Adrenal gland (tissue), 12 donors: ENCODE results near the gene M1AP. TPM values are rescaled to one million over a fixed set of nuclear protein-coding genes. Genes with fewer than 3 reads are reported as not detected.

ENCODE experiments used
- DNase-seq, 7 donors: peaks; one replicate each; pipeline ENCODE4 v3.0.0-alpha.2; 2019 to 2020
- H3K27ac ChIP-seq, 5 donors: fragments of 200-600 bp; sonication (generic) in 4 of 5; 1 replicate in 3 of 5; 2 replicates in 2 of 5; pipeline versions ENCODE4 v1.5.1 to v1.8.0; 2016 to 2020; ENCODE audit warnings: mild to moderate bottlenecking in 1 of 5
- H3K27me3 ChIP-seq: fragments of 200-600 bp; 2 replicates; pipeline ENCODE4 v1.8.0; 2021
- H3K36me3 ChIP-seq, 2 donors: fragments of 200-600 bp; replicated peaks in 1 of 2; 1 replicate in 1 of 2; 2 replicates in 1 of 2; pipeline versions ENCODE4 v1.5.1 to v1.8.0; 2018 to 2022
- H3K4me1 ChIP-seq, 2 donors: fragments of 200-600 bp; replicated peaks in 1 of 2; 1 replicate in 1 of 2; 2 replicates in 1 of 2; pipeline versions ENCODE4 v1.5.1 to v1.8.0; 2018 to 2021
- H3K4me3 ChIP-seq, 4 donors: fragments of 200-600 bp; sonication (generic) in 3 of 4; one replicate each; pipeline ENCODE4 v1.5.1; 2016 to 2018
- H3K9me3 ChIP-seq, 3 donors: fragments of 200-600 bp; sonication (generic) in 1 of 3; replicated peaks in 1 of 3; 1 replicate in 2 of 3; 2 replicates in 1 of 3; pipeline versions ENCODE4 v1.5.1 to v1.8.0; 2016 to 2021
- POLR2A ChIP-seq, 2 donors: fragments of 450-650 bp; IDR thresholded peaks; one replicate each; pipeline ENCODE4 v1.6.1; 2017; ENCODE audit warnings: antibody characterized with exemption in 2 of 2, mild to moderate bottlenecking in 2 of 2, moderate library complexity in 1 of 2
- WGBS, 4 donors: extraction: QIAGEN DNeasy Blood & Tissue Kit in 2 of 4; methylation state at CpG; one replicate each; pipeline versions ENCODE4 v1.1.5 to v1.1.7; 2013 to 2017; 5-methylcytosine and 5-hydroxymethylcytosine counted together
- intact Hi-C, 2 donors: fragments of 100-400 bp; cut with DNase I; formaldehyde crosslinking; loops; one replicate each; pipeline versions ENCODE4 v1.14.1 to v1.15.0; 2022 to 2023
- polyA plus RNA-seq, 3 donors: library from polyadenylated mRNA; stranded (reverse); fragments of 200-250 nt in 2 of 3; fragments of 350-450 nt in 1 of 3; fragmentation: Illumina TruSeq in 1 of 3; extraction: RNeasy Lipid Tissue Mini Kit (QIAGEN cat#74804) in 1 of 3; gene quantifications; one replicate each; pipeline ENCODE4 v1.2.3, GENCODE V29; 2013 to 2014
- total RNA-seq, 9 donors: library from RNA; depleted of rRNA in 4 of 9; stranded (reverse); fragments of >200 nt in 4 of 9; fragments of 120-200 nt in 1 of 9; fragmentation: NEBNext Ultra II Directional in 1 of 9; extraction: Animal tissue kit (Norgen Biotek cat#: 25700) in 1 of 9; gene quantifications; one replicate each; pipeline versions ENCODE4 v1.1.0 to v1.2.4, GENCODE V29; 2013 to 2023
- TF ChIP-seq, protein P1 (sequence below), 6 experiments: fragments of 450-650 bp in 4 of 6; fragments of 200-600 bp in 2 of 6; sonication (generic) in 1 of 6; IDR thresholded peaks; 1 replicate in 5 of 6; 2 replicates in 1 of 6; pipeline versions ENCODE4 v1.5.1 to v1.8.0; 2016 to 2021; ENCODE audit warnings: antibody characterized with exemption in 6 of 6, mild to moderate bottlenecking in 2 of 6, moderate library complexity in 1 of 6
- donor health status: healthy with polysubstance abuse.
- donor health status: Bipolar disorder and iron deficiency.
- donor health status: DM: yes; HTN: yes; CAD: no.
- donor health status: DM: no; HTN: no; CAD: no.
- donor health status: DM: no; HTN: no; CAD: no.
- donor health status: DM: yes; HTN: yes; CAD: no.

Gene M1AP
- total and polyA plus RNA-seq, 12 donors = 0.47 to 2.2 (median 0.84) TPM; not detected in 1

DNA sequence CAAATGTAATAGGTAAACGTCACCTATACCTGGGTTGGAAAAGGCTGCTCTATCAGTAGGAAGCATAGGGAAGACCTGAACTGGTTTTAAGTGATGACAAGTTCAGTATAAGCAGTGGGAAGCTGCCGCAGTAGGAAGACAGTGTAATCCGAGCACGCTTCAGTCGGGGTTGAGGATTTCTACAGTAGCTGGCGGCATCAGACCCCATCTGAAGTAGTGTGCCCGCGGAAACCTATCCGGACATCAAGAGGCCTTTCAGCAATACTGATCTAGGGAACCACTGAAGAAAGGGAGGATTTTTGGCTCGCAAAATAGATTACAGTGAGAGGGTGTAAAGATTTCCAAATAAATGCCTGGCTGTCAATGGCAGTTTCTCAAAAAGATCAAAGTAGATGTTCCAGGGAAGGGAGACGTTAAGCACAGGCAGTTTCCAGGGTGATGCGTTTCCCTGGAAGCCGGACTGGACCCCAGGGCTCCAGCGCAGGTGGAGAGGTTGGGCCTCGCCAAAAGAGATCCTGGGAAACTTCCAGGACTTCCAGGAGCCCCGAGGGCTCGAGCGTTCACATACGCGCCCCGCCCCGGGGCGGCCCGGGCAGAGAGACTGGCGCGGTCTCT, 99.7 kb downstream of the M1AP start:
- DNase-seq = peak in 1 of 7 donors; percentile 53
- 23 to 42% (median 33%) methylated on average over 15 to 26 of the region's 26 CpGs for WGBS, 4 donors
- TF ChIP-seq POLR2A (IDR thresholded peaks at IDR 0.05) = no peak
- TF ChIP-seq, protein P1, sequence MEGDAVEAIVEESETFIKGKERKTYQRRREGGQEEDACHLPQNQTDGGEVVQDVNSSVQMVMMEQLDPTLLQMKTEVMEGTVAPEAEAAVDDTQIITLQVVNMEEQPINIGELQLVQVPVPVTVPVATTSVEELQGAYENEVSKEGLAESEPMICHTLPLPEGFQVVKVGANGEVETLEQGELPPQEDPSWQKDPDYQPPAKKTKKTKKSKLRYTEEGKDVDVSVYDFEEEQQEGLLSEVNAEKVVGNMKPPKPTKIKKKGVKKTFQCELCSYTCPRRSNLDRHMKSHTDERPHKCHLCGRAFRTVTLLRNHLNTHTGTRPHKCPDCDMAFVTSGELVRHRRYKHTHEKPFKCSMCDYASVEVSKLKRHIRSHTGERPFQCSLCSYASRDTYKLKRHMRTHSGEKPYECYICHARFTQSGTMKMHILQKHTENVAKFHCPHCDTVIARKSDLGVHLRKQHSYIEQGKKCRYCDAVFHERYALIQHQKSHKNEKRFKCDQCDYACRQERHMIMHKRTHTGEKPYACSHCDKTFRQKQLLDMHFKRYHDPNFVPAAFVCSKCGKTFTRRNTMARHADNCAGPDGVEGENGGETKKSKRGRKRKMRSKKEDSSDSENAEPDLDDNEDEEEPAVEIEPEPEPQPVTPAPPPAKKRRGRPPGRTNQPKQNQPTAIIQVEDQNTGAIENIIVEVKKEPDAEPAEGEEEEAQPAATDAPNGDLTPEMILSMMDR (IDR thresholded peaks at IDR 0.05) = no peak
- no peaks in the 10 kb centered on the region for H3K36me3 ChIP-seq
- peaks cover 5 to 29% of the 10 kb centered on the region in 2 donors for H3K4me1 ChIP-seq
- H3K4me3 ChIP-seq = peak overlapping the region in 2 of 4 donors; percentile 52 to 54
- H3K27ac ChIP-seq = peak overlapping the region in 2 of 5 donors; percentile 22 to 55
- H3K27me3 ChIP-seq = no peaks in the 10 kb centered on the region
- H3K9me3 ChIP-seq = no peaks in the 10 kb centered on the region
- intact Hi-C loops = no loop called here

DNA sequence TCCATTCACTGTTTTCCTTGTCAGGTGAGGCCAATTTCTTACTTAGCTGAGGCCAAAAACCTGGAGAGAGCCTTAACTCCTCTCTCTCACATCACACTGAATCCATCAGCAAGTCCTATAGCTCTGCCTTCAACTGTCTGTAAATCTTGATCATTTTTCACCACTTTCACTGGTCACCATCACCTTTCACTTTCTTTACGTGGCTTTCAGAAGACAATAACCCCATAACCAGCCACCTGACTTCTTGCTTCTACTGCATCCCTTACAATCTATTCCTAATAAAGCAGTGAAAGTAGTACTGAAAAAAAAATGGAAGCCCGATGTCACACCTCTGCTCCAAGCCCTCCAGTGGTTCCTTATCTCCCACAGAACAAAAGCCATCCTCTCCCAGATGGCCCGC, 102.1 kb downstream of the M1AP start:
- H3K9me3 ChIP-seq = no peaks in the 10 kb centered on the region
- 83 to 92% (median 86%) methylated on average over 3 of the region's 3 CpGs for WGBS, 4 donors
- no peak for TF ChIP-seq POLR2A (IDR thresholded peaks at IDR 0.05)
- TF ChIP-seq, protein P1 (IDR thresholded peaks at IDR 0.05) = no peak
- no peaks in the 10 kb centered on the region for H3K36me3 ChIP-seq
- intact Hi-C loops = no loop called here
- peaks cover 5 to 16% of the 10 kb centered on the region in 2 donors for H3K4me1 ChIP-seq
- no peak overlapping the region for H3K27ac ChIP-seq
- DNase-seq = no peak
- no peak overlapping the region for H3K4me3 ChIP-seq
- H3K27me3 ChIP-seq = no peaks in the 10 kb centered on the region

GRCh38 chr2:74544634-74545033, 103.5 kb downstream of the M1AP start:
- Histone ChIP-seq H3K9me3 (no peaks in the 10 kb centered on the region), H3K36me3 (no peaks in the 10 kb centered on the region), H3K27ac (no peak overlapping the region), H3K27me3 (no peaks in the 10 kb centered on the region), H3K4me3 (no peak overlapping the region), H3K4me1 (peaks cover 5 to 13% of the 10 kb centered on the region in 2 donors)
- no peak for DNase-seq
- TF ChIP-seq, protein P1 (IDR thresholded peaks at IDR 0.05) = no peak
- no peak for TF ChIP-seq POLR2A (IDR thresholded peaks at IDR 0.05)
- 87 to 96% (median 90%) methylated on average over 3 of the region's 3 CpGs for WGBS, 4 donors
- intact Hi-C loops = no loop called here

GRCh38 chr2:74542978-74543377, 105.2 kb downstream of the M1AP start:
- intact Hi-C loops = no loop called here
- Histone ChIP-seq H3K27me3 (no peaks in the 10 kb centered on the region), H3K27ac (no peak overlapping the region), H3K9me3 (no peaks in the 10 kb centered on the region), H3K4me3 (no peak overlapping the region), H3K4me1 (no peaks in the 10 kb centered on the region), H3K36me3 (no peaks in the 10 kb centered on the region)
- TF ChIP-seq, protein P1 (IDR thresholded peaks at IDR 0.05) = no peak
- no peak for TF ChIP-seq POLR2A (IDR thresholded peaks at IDR 0.05)
- 70 to 85% (median 80%) methylated on average over 1 of the region's 1 CpG for WGBS, 4 donors
- DNase-seq = no peak
